ENCODE data around the gene NQO1.
"Not testable (repeated sequence)": the region's sequence is repeated elsewhere in the genome, so short reads cannot be mapped to it uniquely, and the experiment has no call there.

NQO1 gene

GRCh38 chr16:69741951-69742904, 15.9 kb upstream of the NQO1 start:
- DNase-seq: no peak

- no peak for DNase-seq
Measured at GRCh38 chr16:69741519-69741918, 15.2 kb upstream of the NQO1 start.

- DNase-seq: no peak
Measured at GRCh38 chr16:69732101-69732500, 5.7 kb upstream of the NQO1 start.

GRCh38 chr16:69731280-69731679, 4.9 kb upstream of the NQO1 start:
- not testable (repeated sequence) for DNase-seq

- DNase-seq: not testable (repeated sequence)
Measured at GRCh38 chr16:69729030-69729429, 2.7 kb upstream of the NQO1 start.

- DNase-seq: no peak
Measured at GRCh38 chr16:69727916-69728270, 1.5 kb upstream of the NQO1 start.

- no peak for DNase-seq
Measured at GRCh38 chr16:69725480-69726312, 664 bp downstream of the NQO1 start.

GRCh38 chr16:69724981-69725479, 1.3 kb downstream of the NQO1 start:
- no peak for DNase-seq

- no peak for DNase-seq
Measured at GRCh38 chr16:69724414-69724873, 1.9 kb downstream of the NQO1 start.

- no peak for DNase-seq
Measured at GRCh38 chr16:69721441-69721957, 4.9 kb downstream of the NQO1 start.

GRCh38 chr16:69720822-69721430, 5.4 kb downstream of the NQO1 start:
- no peak for DNase-seq

GRCh38 chr16:69718111-69718764, 8.1 kb downstream of the NQO1 start:
- no peak for DNase-seq

- no peak for DNase-seq
Measured at GRCh38 chr16:69717066-69717465, 9.3 kb downstream of the NQO1 start.

GRCh38 chr16:69712914-69713581, 13.3 kb downstream of the NQO1 start:
- no peak for DNase-seq

GRCh38 chr16:69712277-69712676, 14.1 kb downstream of the NQO1 start:
- DNase-seq: no peak

GRCh38 chr16:69711115-69711740, 15.1 kb downstream of the NQO1 start:
- no peak for DNase-seq

GRCh38 chr16:69709456-69710084, 16.8 kb downstream of the NQO1 start:
- no peak for DNase-seq

GRCh38 chr16:69707920-69708683, 18.3 kb downstream of the NQO1 start:
- DNase-seq: no peak

GRCh38 chr16:69706975-69707340, 19.4 kb downstream of the NQO1 start:
- DNase-seq: no peak

Data from activated effector memory CD4-positive, alpha-beta T cell treated with anti-CD3 and anti-CD28 coated beads, Interleukin-2, amount 50 U/mL, for 16 hours (primary cell).